Thoracic aorta (tissue), 2 donors: Measurements from ENCODE around the gene GBF1. TPM values are rescaled to one million over a fixed set of nuclear protein-coding genes. Genes with fewer than 3 reads are reported as not detected.
A peak's percentile ranks its signal among the peaks of the same experiment; 100 is the strongest.

ENCODE experiments used
- ATAC-seq: fragments of 150-250 bp; one replicate; pipeline ENCODE4 v1.8.0; 2017; ENCODE audit warnings: low read depth; ENCODE audit not compliant: insufficient number of reproducible peaks, low FRiP score
- DNase-seq: peaks from one replicate; pipeline ENCODE4 v3.0.0-alpha.2; 2020; ENCODE audit warnings: low spot score
- H3K27ac ChIP-seq, 2 donors: fragments of 200-600 bp; sonication (generic); 1 replicate in 1 of 2; 2 replicates in 1 of 2; pipeline ENCODE4 v1.5.1; 2016; ENCODE audit warnings: mild to moderate bottlenecking in 2 of 2, moderate library complexity in 2 of 2
- H3K27me3 ChIP-seq: fragments of 200-600 bp; sonication (generic); replicated peaks from 2 replicates; pipeline ENCODE4 v1.6.0; 2016; ENCODE audit warnings: mild to moderate bottlenecking; ENCODE audit not compliant: insufficient read depth
- H3K36me3 ChIP-seq: fragments of 200-600 bp; sonication (generic); one replicate; pipeline ENCODE4 v1.5.1; 2016
- H3K4me1 ChIP-seq, 2 donors: fragments of 200-600 bp; sonication (generic); 1 replicate in 1 of 2; 2 replicates in 1 of 2; pipeline versions ENCODE4 v1.5.1 to v1.6.0; 2016; ENCODE audit warnings: low read depth in 2 of 2, mild to moderate bottlenecking in 1 of 2; ENCODE audit not compliant: control insufficient read depth in 1 of 2
- H3K4me3 ChIP-seq: fragments of 200-600 bp; sonication (generic); 2 replicates; pipeline ENCODE4 v1.5.1; 2016; ENCODE audit warnings: mild to moderate bottlenecking
- H3K9me3 ChIP-seq: fragments of 200-600 bp; sonication (generic); 2 replicates; pipeline ENCODE4 v1.5.1; 2016
- total RNA-seq, 2 donors: library from RNA; depleted of rRNA; stranded (reverse); fragments of >200 nt; gene quantifications; one replicate each; pipeline versions ENCODE4 v1.1.0 to v1.2.3, GENCODE V29; 2016
- TF ChIP-seq, protein P1 (sequence below): fragments of 200-600 bp; sonication (generic); IDR thresholded peaks from one replicate; pipeline ENCODE4 v1.5.1; 2019; ENCODE audit warnings: antibody characterized with exemption

GBF1 gene
- total RNA-seq, 2 donors from 2014 or later = 38.1 to 44.9 TPM

DNA sequence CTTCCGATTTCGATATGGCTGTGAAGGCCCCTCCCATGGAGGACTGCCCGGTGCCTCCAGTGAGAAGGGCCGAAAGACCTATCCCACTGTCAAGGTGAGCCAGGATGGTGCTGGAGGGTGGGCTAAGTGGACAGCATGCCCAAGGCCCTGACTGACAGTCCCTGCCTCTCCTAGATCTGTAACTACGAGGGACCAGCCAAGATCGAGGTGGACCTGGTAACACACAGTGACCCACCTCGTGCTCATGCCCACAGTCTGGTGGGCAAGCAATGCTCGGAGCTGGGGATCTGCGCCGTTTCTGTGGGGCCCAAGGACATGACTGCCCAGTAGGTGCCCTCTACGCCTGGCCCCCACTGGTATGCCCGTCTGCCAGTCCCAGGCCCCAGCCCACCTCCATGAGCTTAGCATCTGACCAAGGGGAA, 151.4 kb downstream of the GBF1 start:
- ATAC-seq (no peak), DNase-seq (no peak)
- peaks cover 7% of the 10 kb centered on the region for H3K36me3 ChIP-seq
- peaks cover 15 to 34% of the 10 kb centered on the region in 2 donors for H3K4me1 ChIP-seq
- peak overlapping the region; percentile 87 for H3K4me3 ChIP-seq
- no peaks in the 10 kb centered on the region for H3K9me3 ChIP-seq
- H3K27ac ChIP-seq = peak overlapping the region in 1 of 2 donors; percentile 92
- TF ChIP-seq, protein P1, sequence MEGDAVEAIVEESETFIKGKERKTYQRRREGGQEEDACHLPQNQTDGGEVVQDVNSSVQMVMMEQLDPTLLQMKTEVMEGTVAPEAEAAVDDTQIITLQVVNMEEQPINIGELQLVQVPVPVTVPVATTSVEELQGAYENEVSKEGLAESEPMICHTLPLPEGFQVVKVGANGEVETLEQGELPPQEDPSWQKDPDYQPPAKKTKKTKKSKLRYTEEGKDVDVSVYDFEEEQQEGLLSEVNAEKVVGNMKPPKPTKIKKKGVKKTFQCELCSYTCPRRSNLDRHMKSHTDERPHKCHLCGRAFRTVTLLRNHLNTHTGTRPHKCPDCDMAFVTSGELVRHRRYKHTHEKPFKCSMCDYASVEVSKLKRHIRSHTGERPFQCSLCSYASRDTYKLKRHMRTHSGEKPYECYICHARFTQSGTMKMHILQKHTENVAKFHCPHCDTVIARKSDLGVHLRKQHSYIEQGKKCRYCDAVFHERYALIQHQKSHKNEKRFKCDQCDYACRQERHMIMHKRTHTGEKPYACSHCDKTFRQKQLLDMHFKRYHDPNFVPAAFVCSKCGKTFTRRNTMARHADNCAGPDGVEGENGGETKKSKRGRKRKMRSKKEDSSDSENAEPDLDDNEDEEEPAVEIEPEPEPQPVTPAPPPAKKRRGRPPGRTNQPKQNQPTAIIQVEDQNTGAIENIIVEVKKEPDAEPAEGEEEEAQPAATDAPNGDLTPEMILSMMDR = no peak
- H3K27me3 ChIP-seq = no peaks in the 10 kb centered on the region

DNA sequence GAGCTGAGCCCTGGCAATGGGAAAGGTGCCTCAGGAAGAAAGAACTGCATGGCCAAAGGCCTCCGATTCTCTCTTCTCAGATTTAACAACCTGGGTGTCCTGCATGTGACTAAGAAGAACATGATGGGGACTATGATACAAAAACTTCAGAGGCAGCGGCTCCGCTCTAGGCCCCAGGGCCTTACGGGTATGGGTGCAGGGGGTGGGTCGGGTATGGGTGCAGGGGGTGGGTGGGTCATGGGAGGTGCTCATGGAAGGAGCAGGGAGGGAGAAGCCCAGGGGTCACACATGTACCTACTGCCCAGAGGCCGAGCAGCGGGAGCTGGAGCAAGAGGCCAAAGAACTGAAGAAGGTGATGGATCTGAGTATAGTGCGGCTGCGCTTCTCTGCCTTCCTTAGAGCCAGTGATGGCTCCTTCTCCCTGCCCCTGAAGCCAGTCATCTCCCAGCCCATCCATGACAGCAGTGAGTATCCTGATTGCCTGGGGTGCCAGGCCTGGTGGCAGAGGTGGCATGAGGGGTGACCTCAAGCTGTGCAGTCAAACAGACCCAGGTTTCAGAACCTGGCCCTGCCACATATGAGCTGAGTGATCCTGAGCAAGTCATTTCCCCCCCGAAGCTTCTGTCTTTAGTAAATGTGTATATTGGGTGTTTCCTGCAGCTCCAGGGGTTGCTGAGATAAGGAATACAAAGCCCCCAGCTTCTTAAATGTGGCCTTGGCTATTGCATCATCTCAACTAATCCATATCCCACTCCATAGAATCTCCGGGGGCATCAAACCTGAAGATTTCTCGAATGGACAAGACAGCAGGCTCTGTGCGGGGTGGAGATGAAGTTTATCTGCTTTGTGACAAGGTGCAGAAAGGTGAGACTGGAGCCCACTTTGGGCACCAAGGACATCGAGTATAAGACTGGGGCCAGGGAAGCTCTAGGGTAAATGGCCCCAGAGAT, 152.2 kb downstream of the GBF1 start:
- peaks cover 15 to 34% of the 10 kb centered on the region in 2 donors for H3K4me1 ChIP-seq
- no peak overlapping the region for H3K4me3 ChIP-seq
- DNase-seq = no peak
- peaks cover 11% of the 10 kb centered on the region for H3K36me3 ChIP-seq
- H3K27me3 ChIP-seq = no peaks in the 10 kb centered on the region
- TF ChIP-seq, protein P1 = no peak
- no peak for ATAC-seq
- no peak overlapping the region for H3K27ac ChIP-seq
- no peaks in the 10 kb centered on the region for H3K9me3 ChIP-seq

DNA sequence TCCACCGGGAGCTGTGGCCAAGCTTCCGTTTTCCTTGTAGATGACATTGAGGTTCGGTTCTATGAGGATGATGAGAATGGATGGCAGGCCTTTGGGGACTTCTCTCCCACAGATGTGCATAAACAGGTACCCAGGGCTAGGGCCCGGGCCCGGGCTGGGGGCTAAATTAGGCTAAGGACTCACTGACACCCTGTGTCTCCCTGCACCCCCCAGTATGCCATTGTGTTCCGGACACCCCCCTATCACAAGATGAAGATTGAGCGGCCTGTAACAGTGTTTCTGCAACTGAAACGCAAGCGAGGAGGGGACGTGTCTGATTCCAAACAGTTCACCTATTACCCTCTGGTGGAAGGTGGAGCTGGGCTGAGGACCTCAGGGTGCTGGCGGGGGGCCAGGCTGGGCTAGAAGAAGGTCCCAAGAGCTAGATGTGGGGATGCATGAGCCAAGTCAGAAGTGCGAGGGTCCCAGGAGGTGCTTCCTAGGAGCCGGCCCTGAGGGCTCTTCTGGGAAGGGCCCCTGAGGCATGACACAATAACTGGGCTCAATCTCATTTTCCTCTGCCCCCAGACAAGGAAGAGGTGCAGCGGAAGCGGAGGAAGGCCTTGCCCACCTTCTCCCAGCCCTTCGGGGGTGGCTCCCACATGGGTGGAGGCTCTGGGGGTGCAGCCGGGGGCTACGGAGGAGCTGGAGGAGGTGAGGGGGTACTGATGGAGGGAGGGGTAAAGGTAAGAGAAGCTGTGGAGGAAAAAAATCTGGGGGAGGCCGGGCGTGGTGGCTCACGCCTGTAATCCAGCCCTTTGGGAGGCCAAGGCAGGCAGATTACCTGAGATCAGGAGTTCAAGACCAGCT, 153.1 kb downstream of the GBF1 start:
- Histone ChIP-seq H3K9me3 (no peaks in the 10 kb centered on the region), H3K4me1 (peaks cover 15 to 31% of the 10 kb centered on the region in 2 donors), H3K27ac (peak overlapping the region in 1 of 2 donors; percentile 73), H3K36me3 (peaks cover 12% of the 10 kb centered on the region), H3K4me3 (peak overlapping the region; percentile 85), H3K27me3 (no peaks in the 10 kb centered on the region)
- DNase-seq (no peak), ATAC-seq (no peak)
- TF ChIP-seq, protein P1 = no peak

DNA sequence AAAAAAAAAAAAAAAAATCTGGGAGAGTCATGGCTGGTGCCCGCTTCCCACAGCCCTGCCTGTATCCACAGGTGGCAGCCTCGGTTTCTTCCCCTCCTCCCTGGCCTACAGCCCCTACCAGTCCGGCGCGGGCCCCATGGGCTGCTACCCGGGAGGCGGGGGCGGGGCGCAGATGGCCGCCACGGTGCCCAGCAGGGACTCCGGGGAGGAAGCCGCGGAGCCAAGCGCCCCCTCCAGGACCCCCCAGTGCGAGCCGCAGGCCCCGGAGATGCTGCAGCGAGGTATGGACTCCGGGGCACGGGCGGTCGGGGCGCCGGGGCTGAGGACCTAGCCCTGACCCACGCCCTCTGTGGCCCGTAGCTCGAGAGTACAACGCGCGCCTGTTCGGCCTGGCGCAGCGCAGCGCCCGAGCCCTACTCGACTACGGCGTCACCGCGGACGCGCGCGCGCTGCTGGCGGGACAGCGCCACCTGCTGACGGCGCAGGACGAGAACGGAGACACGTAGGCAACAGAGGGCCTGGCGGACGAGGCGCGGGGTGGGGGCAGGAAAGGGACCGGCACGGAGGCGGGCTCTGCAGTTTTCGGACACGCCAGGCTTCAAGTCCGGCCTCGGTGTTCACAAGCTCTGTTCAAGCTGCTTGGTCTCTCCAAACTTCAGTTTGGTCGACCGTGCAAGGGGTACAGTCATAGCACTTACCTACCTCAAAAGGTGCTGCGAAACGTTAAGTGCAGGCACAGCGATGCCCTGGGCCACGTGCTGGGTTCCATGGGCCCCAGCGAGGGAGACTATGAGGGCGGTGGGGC, 154.1 kb downstream of the GBF1 start:
- DNase-seq (peak; percentile 46), ATAC-seq (peak; percentile 14)
- no peaks in the 10 kb centered on the region for H3K9me3 ChIP-seq
- H3K27ac ChIP-seq = peak overlapping the region; percentile 73 to 75
- H3K4me3 ChIP-seq = peak overlapping the region; percentile 85
- no peaks in the 10 kb centered on the region for H3K27me3 ChIP-seq
- peaks cover 12% of the 10 kb centered on the region for H3K36me3 ChIP-seq
- TF ChIP-seq, protein P1 = peak; percentile 91
- peaks cover 12 to 27% of the 10 kb centered on the region in 2 donors for H3K4me1 ChIP-seq
